GM12878 (cell line): Measurements from ENCODE around the gene NLRC5. TPM values are rescaled to one million over a fixed set of nuclear protein-coding genes. Genes with fewer than 3 reads are reported as not detected.

Experiments
- ATAC-seq: fragments of 200-7000 bp; cut with Tn5 transposase; 3 replicates; pipeline ENCODE4 v1.9.1; 2020; ENCODE audit warnings: mild to moderate bottlenecking, moderate library complexity
- BruUV-seq: library from RNA; stranded (reverse); fragments of 400-500 nt; replicated peaks from 2 replicates; lab custom pipeline; 2021; lab: Mats Ljungman, UMichigan
- CTCF ChIA-PET: fragments of 300-600 bp; sonication (Branson Sonifier 250); formaldehyde crosslinking; extraction: SDS; loops from one replicate; lab custom pipeline; 2021; ENCODE audit warnings: inconsistent platforms; lab: Yijun Ruan, JAX
- POLR2A ChIA-PET: fragments of 350-600 bp; formaldehyde crosslinking; extraction: SDS; loops from one replicate; lab custom pipeline; 2021; ENCODE audit warnings: inconsistent platforms; lab: Charles Lee
- RAD21 ChIA-PET: fragments of 300-600 bp; sonication (Branson Sonifier 250); formaldehyde crosslinking; loops from one replicate; lab custom pipeline; 2023; ENCODE audit warnings: antibody characterized with exemption; ENCODE audit not compliant: unreplicated experiment; lab: Charles Lee
- SMC1A ChIA-PET: fragments of 300-600 bp; sonication (Branson Sonifier 250); formaldehyde crosslinking; loops from one replicate; lab custom pipeline; 2023; ENCODE audit not compliant: unreplicated experiment, uncharacterized antibody; lab: Charles Lee
- DNase-seq: peaks from one replicate; pipeline ENCODE4 v3.0.0-alpha.2; 2011; ENCODE audit warnings: low read depth, low spot score
- FAIRE-seq: peaks from 3 replicates; lab custom pipeline; 2011; peaks lifted over from hg19 to GRCh38; lab: Jason Lieb, UNC
- H2AFZ ChIP-seq: 2 replicates; pipeline ENCODE4 v1.6.0; 2011; ENCODE audit warnings: low read depth, low read length, control low read depth; ENCODE audit not compliant: control insufficient read depth
- H3K27ac ChIP-seq: 2 replicates; pipeline ENCODE4 v1.5.1; 2011; ENCODE audit warnings: control low read depth; ENCODE audit not compliant: control insufficient read depth, insufficient read depth
- H3K27me3 ChIP-seq, 2 experiments: replicated peaks in 1 of 2; 2 replicates each; pipeline versions ENCODE4 v1.6.0 to v1.6.1; 2011; ENCODE audit warnings: low read length in 1 of 2; ENCODE audit not compliant: control insufficient read depth in 2 of 2, insufficient read depth in 2 of 2
- H3K36me3 ChIP-seq, 2 experiments: 2 replicates each; pipeline ENCODE4 v1.5.1; 2011; ENCODE audit warnings: low read length in 1 of 2; ENCODE audit not compliant: control insufficient read depth in 2 of 2, insufficient read depth in 2 of 2
- H3K4me1 ChIP-seq: 2 replicates; pipeline ENCODE4 v1.6.1; 2011; ENCODE audit warnings: mild to moderate bottlenecking, low read length, moderate library complexity, mixed read lengths; ENCODE audit not compliant: control insufficient read depth, insufficient read depth
- H3K4me2 ChIP-seq: 2 replicates; pipeline ENCODE4 v1.6.0; 2011; ENCODE audit warnings: control low read depth; ENCODE audit not compliant: control insufficient read depth, insufficient read depth
- H3K4me3 ChIP-seq: fragments of 200-600 bp; sonication (generic); 2 replicates; pipeline ENCODE4 v1.5.1; 2016
- H3K79me2 ChIP-seq: 2 replicates; pipeline ENCODE4 v1.6.0; 2011; ENCODE audit warnings: low read length; ENCODE audit not compliant: control insufficient read depth, insufficient read depth
- H3K9ac ChIP-seq: 2 replicates; pipeline ENCODE4 v1.8.0; 2011; ENCODE audit warnings: low read length, control low read depth, mixed read lengths; ENCODE audit not compliant: control insufficient read depth, insufficient read depth
- H3K9me3 ChIP-seq: replicated peaks from 3 replicates; pipeline ENCODE4 v1.5.1; 2011; ENCODE audit warnings: mild to moderate bottlenecking, low read length; ENCODE audit not compliant: control insufficient read depth, insufficient read depth
- H4K20me1 ChIP-seq: 2 replicates; pipeline ENCODE4 v1.6.0; 2011; ENCODE audit not compliant: control insufficient read depth, insufficient read depth
- BRCA1 ChIP-seq: IDR thresholded peaks from 2 replicates; pipeline ENCODE4 v1.6.1; 2011; ENCODE audit warnings: low read depth, low read length, improper control_type of control experiment
- IKZF2 ChIP-seq, 2 experiments: fragments of 450-650 bp; IDR thresholded peaks; 2 replicates each; pipeline ENCODE4 v1.6.1; 2017; ENCODE audit warnings: mild to moderate bottlenecking in 2 of 2, moderate library complexity in 2 of 2
- IRF4 ChIP-seq: IDR thresholded peaks from 2 replicates; pipeline ENCODE4 v1.6.1; 2011; ENCODE audit warnings: low read depth, low read length
- KDM1A ChIP-seq: fragments of 200-600 bp; sonication (generic); IDR thresholded peaks from 2 replicates; pipeline ENCODE4 v1.6.1; 2016; ENCODE audit warnings: borderline replicate concordance
- KLF5 ChIP-seq: fragments of 450-650 bp; IDR thresholded peaks from 2 replicates; pipeline ENCODE4 v1.6.1; 2014; ENCODE audit warnings: mild to moderate bottlenecking; ENCODE audit not compliant: partially characterized antibody
- LARP7 ChIP-seq: fragments of 450-650 bp; IDR thresholded peaks from 2 replicates; pipeline ENCODE4 v1.6.1; 2017; ENCODE audit warnings: mild to moderate bottlenecking
- MTA3 ChIP-seq: IDR thresholded peaks from 2 replicates; pipeline ENCODE4 v1.6.1; 2012; ENCODE audit warnings: low read length, inconsistent platforms, borderline replicate concordance
- NR2C1 ChIP-seq: fragments of 450-650 bp; IDR thresholded peaks from 2 replicates; pipeline ENCODE4 v1.6.1; 2017; ENCODE audit warnings: antibody characterized with exemption, mild to moderate bottlenecking, moderate library complexity
- POLR2A ChIP-seq: IDR thresholded peaks from 2 replicates; pipeline ENCODE4 v1.6.1; 2011; ENCODE audit warnings: low read depth, mild to moderate bottlenecking, low read length
- RAD51 ChIP-seq: fragments of 450-650 bp; IDR thresholded peaks from 2 replicates; pipeline ENCODE4 v1.6.1; 2016; ENCODE audit warnings: moderate library complexity, mild to moderate bottlenecking, inconsistent platforms
- RBBP5 ChIP-seq: fragments of 200-600 bp; sonication (generic); conservative IDR thresholded peaks from 2 replicates; pipeline ENCODE4 v1.6.1; 2016
- SMARCA5 ChIP-seq: fragments of 450-650 bp; IDR thresholded peaks from 2 replicates; pipeline ENCODE4 v1.6.1; 2017; ENCODE audit warnings: mild to moderate bottlenecking
- SMC3 ChIP-seq: IDR thresholded peaks from 2 replicates; pipeline ENCODE4 v1.6.1; 2011; ENCODE audit warnings: low read length, improper control_type of control experiment, borderline replicate concordance
- SREBF1 ChIP-seq: IDR thresholded peaks from 2 replicates; pipeline ENCODE4 v1.6.1; 2012; ENCODE audit warnings: mild to moderate bottlenecking, low read length
- STAT3 ChIP-seq: IDR thresholded peaks from 2 replicates; pipeline ENCODE4 v1.6.1; 2011; ENCODE audit warnings: low read depth, low read length, improper control_type of control experiment
- TAF1 ChIP-seq: IDR thresholded peaks from 2 replicates; pipeline ENCODE4 v1.6.1; 2011; ENCODE audit warnings: mild to moderate bottlenecking, low read depth, low read length, borderline replicate concordance
- YBX1 ChIP-seq: fragments of 450-650 bp; IDR thresholded peaks from 2 replicates; pipeline ENCODE4 v1.6.1; 2016; ENCODE audit warnings: antibody characterized with exemption
- ZNF274 ChIP-seq: IDR thresholded peaks from one replicate; pipeline ENCODE4 v1.8.0; 2011; ENCODE audit not compliant: insufficient read length, insufficient read depth
- WGBS: methylation state at CpG from one replicate; pipeline ENCODE4 v1.1.6; 2016; ENCODE audit warnings: low lambda C conversion rate; ENCODE audit not compliant: insufficient replicate concordance, insufficient coverage; ENCODE audit errors: missing lambda C conversion rate; 5-methylcytosine and 5-hydroxymethylcytosine counted together
- in situ Hi-C: fragments of 300-500 bp; cut with MboI; formaldehyde crosslinking; loops from 9 replicates; pipeline ENCODE4 v1.14.3; 2018; ENCODE audit warnings: mixed read lengths
- intact Hi-C: fragments of 100-400 bp; cut with micrococcal nuclease; formaldehyde crosslinking; loops from one replicate; pipeline ENCODE4 v1.14.2; 2022; ENCODE audit not compliant: unreplicated experiment
- polyA plus RNA-seq, 11 experiments: library from polyadenylated mRNA; depleted of rRNA in 4 of 11; unstranded in 6 of 11; stranded (reverse) in 5 of 11; fragments of >200 nt; fragmentation: Nextera tagmentation in 4 of 11; fragmentation: Illumina TruSeq in 1 of 11; extraction: Ambion mirVana in 4 of 11; extraction: Trizol in 1 of 11; gene quantifications; 1 replicate in 1 of 11; 2 replicates in 10 of 11; pipeline versions ENCODE4 v1.2.1 to v1.2.3, GENCODE V29; 2011 to 2016; ENCODE audit warnings: inconsistent platforms in 2 of 11, missing spikeins in 2 of 11, low read depth in 1 of 11
- total RNA-seq, 4 experiments: library from RNA; depleted of rRNA in 3 of 4; stranded (reverse); fragments of >200 nt in 3 of 4; fragmentation: Illumina TruSeq in 1 of 4; extraction: Trizol in 1 of 4; gene quantifications; 2 replicates each; pipeline versions ENCODE4 v1.2.1 to v1.2.3, GENCODE V29; 2013 to 2021
- TF ChIP-seq, protein P1 (sequence below): IDR thresholded peaks from 2 replicates; pipeline ENCODE4 v1.6.1; 2012; ENCODE audit warnings: low read length, inconsistent platforms
- TF ChIP-seq, protein P2 (sequence below): fragments of 450-650 bp; IDR thresholded peaks from 2 replicates; pipeline ENCODE4 v1.6.1; 2017; ENCODE audit warnings: borderline replicate concordance

The NLRC5 gene
- total and polyA plus RNA-seq, 10 of the 15 experiments (the other 5 are each of a cell fraction or from before 2014, with no cell fraction given): 13.1 to 105 (median 57.3) TPM

DNA sequence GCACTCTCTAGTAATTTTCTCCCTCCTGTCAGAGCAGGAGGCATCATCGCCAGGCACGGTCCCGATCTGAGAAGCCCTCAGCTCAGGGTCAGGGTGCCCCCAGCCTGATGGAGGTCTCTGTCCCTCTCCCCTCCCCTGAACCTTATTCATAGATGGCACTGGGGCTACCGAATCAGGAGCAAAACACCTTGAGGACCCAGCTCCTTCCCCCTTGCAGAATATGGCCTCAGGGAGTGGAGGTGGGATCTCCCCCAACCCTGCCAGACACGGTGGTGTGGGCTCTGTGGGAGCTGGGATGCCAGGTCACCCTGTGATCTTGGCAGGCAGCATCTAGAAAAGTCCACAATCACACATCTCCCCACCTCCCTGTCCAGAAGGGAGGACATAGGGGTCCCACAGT is 105.6 kb downstream of the NLRC5 start (continued):
- TF ChIP-seq RAD51 (no peak), LARP7 (no peak), IRF4 (no peak), STAT3 (no peak), SMARCA5 (no peak), NR2C1 (no peak), KDM1A (no peak), ZNF274 (no peak)
- TF ChIP-seq, protein P1, sequence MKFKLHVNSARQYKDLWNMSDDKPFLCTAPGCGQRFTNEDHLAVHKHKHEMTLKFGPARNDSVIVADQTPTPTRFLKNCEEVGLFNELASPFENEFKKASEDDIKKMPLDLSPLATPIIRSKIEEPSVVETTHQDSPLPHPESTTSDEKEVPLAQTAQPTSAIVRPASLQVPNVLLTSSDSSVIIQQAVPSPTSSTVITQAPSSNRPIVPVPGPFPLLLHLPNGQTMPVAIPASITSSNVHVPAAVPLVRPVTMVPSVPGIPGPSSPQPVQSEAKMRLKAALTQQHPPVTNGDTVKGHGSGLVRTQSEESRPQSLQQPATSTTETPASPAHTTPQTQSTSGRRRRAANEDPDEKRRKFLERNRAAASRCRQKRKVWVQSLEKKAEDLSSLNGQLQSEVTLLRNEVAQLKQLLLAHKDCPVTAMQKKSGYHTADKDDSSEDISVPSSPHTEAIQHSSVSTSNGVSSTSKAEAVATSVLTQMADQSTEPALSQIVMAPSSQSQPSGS: no peak

DNA sequence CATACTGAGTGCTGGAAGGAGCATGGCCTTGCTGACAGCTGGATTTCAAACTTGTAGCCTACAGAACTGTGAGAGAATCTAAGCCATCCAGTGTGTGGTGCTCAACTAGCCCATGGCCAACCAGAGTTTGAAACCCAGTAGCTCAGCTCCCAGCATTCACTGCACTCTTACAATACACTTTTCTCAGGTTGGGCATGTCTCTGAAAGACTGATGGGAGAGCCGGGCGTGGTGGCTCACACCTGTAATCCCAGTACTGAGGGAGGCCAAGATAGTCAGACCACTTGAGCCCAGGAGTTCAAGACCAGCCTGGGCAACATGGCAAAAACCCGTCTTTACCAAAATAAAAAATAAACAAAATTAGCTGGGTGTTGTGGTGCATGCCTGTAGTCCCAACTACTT is 106.8 kb downstream of the NLRC5 start:
- Histone ChIP-seq H2AFZ (no peak overlapping the region), H3K9ac (no peak overlapping the region), H4K20me1 (no peaks in the 10 kb centered on the region), H3K4me1 (no peaks in the 10 kb centered on the region; the same call in none of the 2 replicates), H3K27me3 (peaks cover 0 to 10% of the 10 kb centered on the region in 2 experiments; a peak in 3 of 4 replicates), H3K4me3 (no peak overlapping the region), H3K79me2 (no peaks in the 10 kb centered on the region), H3K36me3 (no peaks in the 10 kb centered on the region), H3K9me3 (no peaks in the 10 kb centered on the region), H3K27ac (no peak overlapping the region), H3K4me2 (no peak overlapping the region)
- FAIRE-seq: no peak
- CTCF ChIA-PET: interaction anchor here (0.6 to 5.5 kb wide), 6 partner anchors 11 to 133 kb away, joined by 3 to 30 read pairs (median 4); no protein-coding TSS in a partner anchor
- SMC1A ChIA-PET: interaction anchor here (0.7 to 0.8 kb wide), 3 partner anchors 13 to 129 kb away, joined by 3 read pairs; no protein-coding TSS in a partner anchor
- no peak for TF ChIP-seq KLF5
- TF ChIP-seq TAF1: no peak
- TF ChIP-seq BRCA1: no peak
- no peak for TF ChIP-seq MTA3
- TF ChIP-seq, protein P2, sequence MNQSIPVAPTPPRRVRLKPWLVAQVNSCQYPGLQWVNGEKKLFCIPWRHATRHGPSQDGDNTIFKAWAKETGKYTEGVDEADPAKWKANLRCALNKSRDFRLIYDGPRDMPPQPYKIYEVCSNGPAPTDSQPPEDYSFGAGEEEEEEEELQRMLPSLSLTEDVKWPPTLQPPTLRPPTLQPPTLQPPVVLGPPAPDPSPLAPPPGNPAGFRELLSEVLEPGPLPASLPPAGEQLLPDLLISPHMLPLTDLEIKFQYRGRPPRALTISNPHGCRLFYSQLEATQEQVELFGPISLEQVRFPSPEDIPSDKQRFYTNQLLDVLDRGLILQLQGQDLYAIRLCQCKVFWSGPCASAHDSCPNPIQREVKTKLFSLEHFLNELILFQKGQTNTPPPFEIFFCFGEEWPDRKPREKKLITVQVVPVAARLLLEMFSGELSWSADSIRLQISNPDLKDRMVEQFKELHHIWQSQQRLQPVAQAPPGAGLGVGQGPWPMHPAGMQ: no peak
- no peak for TF ChIP-seq SREBF1
- no peak for TF ChIP-seq SMC3
- no peak for TF ChIP-seq RBBP5
- no peak for TF ChIP-seq YBX1
- no peak for TF ChIP-seq POLR2A
- no peak for TF ChIP-seq IKZF2 (IDR thresholded peaks at IDR 0.05)
- DNase-seq: no peak
- no TSS peak for BruUV-seq
- ATAC-seq: no peak
- POLR2A ChIA-PET: interaction anchor here (0.6 to 1.5 kb wide), 2 partner anchors 10 to 24 kb away, joined by 3 to 4 read pairs; no protein-coding TSS in a partner anchor
- 94% methylated on average over 3 of the region's 3 CpGs for WGBS
- RAD21 ChIA-PET: no interaction called here
- in situ Hi-C loops: no loop called here
- intact Hi-C loops: no loop called here
